DOHH2 (cell line): ENCODE results near the gene TAF7L.

ENCODE experiments used
- H3F3A ChIP-seq: fragments of 200-600 bp; sonication (generic), shearing (Covaris generic); 2 replicates; pipeline ENCODE4 v1.6.0; 2016; ENCODE audit warnings: antibody characterized with exemption, mild to moderate bottlenecking; ENCODE audit not compliant: control insufficient read depth, insufficient read depth
- H3K27ac ChIP-seq: fragments of 200-600 bp; sonication (generic); 2 replicates; pipeline ENCODE4 v1.5.1; 2014; ENCODE audit warnings: low read depth, mild to moderate bottlenecking, low read length, moderate library complexity
- H3K27me3 ChIP-seq: fragments of 200-600 bp; sonication (generic); 2 replicates; pipeline ENCODE4 v1.6.1; 2014; ENCODE audit warnings: mild to moderate bottlenecking, low read length, mixed read lengths; ENCODE audit not compliant: control insufficient read depth
- H3K36me3 ChIP-seq: fragments of 200-600 bp; sonication (generic); 2 replicates; pipeline ENCODE4 v1.6.1; 2014; ENCODE audit warnings: mild to moderate bottlenecking, low read length, moderate library complexity, mixed read lengths; ENCODE audit not compliant: control insufficient read depth
- H3K4me1 ChIP-seq: fragments of 200-600 bp; sonication (generic); 2 replicates; pipeline ENCODE4 v1.6.1; 2014; ENCODE audit warnings: mild to moderate bottlenecking, low read length, mixed read lengths; ENCODE audit not compliant: control insufficient read depth
- H3K4me2 ChIP-seq: fragments of 200-600 bp; sonication (generic); 2 replicates; pipeline ENCODE4 v1.6.0; 2014; ENCODE audit warnings: mild to moderate bottlenecking, low read length, moderate library complexity
- H3K4me3 ChIP-seq: fragments of 200-600 bp; sonication (generic); 2 replicates; pipeline ENCODE4 v1.5.1; 2014; ENCODE audit warnings: mild to moderate bottlenecking, low read length, mixed read lengths
- H3K79me2 ChIP-seq: fragments of 200-600 bp; sonication (generic); 2 replicates; pipeline ENCODE4 v1.6.1; 2014; ENCODE audit warnings: mild to moderate bottlenecking, low read length, mixed read lengths; ENCODE audit not compliant: control insufficient read depth
- H3K9me2 ChIP-seq: fragments of 200-600 bp; sonication (generic); replicated peaks from 2 replicates; pipeline ENCODE4 v1.6.1; 2014; ENCODE audit warnings: mild to moderate bottlenecking, low read length, mixed read lengths; ENCODE audit not compliant: control insufficient read depth
- H3K9me3 ChIP-seq: fragments of 200-600 bp; sonication (generic); 2 replicates; pipeline ENCODE4 v1.6.1; 2014; ENCODE audit warnings: antibody characterized with exemption, low read length, mixed read lengths; ENCODE audit not compliant: control insufficient read depth, insufficient read depth
- H4K20me1 ChIP-seq: fragments of 200-600 bp; sonication (generic); 2 replicates; pipeline ENCODE4 v1.6.0; 2014; ENCODE audit warnings: low read depth, mild to moderate bottlenecking, antibody characterized with exemption, low read length, moderate library complexity; ENCODE audit not compliant: control insufficient read depth, insufficient read depth
- EZH2phosphoT487 ChIP-seq: fragments of 200-600 bp; sonication (generic); IDR thresholded peaks from 2 replicates; pipeline ENCODE4 v1.6.1; 2017; ENCODE audit warnings: borderline replicate concordance, mild to moderate bottlenecking, antibody characterized with exemption, low read length, moderate library complexity, mixed read lengths
- TF ChIP-seq, protein P1 (sequence below): fragments of 200-600 bp; sonication (generic); IDR thresholded peaks from one replicate; pipeline ENCODE4 v1.5.1; 2014; ENCODE audit warnings: antibody characterized with exemption, mild to moderate bottlenecking, low read depth, low read length; ENCODE audit not compliant: poor library complexity, severe bottlenecking

The TAF7L gene

DNA sequence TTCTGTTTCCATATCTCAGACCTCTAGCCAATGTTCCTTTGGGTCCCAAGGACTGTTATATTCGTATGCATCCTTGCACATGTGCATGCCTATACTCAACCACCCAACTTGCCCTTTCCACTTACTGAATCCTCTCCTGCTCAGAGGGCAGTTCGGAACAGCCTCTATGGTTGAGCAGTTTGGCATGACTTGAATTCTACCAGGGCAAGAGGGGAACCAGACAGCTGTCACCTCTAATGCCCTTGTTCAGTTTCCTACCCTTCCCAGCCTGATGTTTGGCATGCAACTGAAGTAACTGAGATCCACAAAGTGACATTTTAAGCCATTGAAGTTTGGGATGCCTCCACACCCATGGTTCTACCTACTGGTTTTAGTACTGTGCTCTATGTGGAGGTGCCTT lies 54.1 kb downstream of the TAF7L start:
- H3K27me3 ChIP-seq: no peaks in the 10 kb centered on the region
- no peaks in the 10 kb centered on the region for H3K79me2 ChIP-seq
- H3K9me2 ChIP-seq: no peaks in the 10 kb centered on the region

GRCh38 chrX:101232316-101232715 lies 58.8 kb downstream of the TAF7L start:
- H3K36me3 ChIP-seq: no peaks in the 10 kb centered on the region
- no peaks in the 10 kb centered on the region for H3K9me3 ChIP-seq
- H3F3A ChIP-seq: no peaks in the 10 kb centered on the region
- H3K4me2 ChIP-seq: no peak overlapping the region
- H3K27me3 ChIP-seq: no peaks in the 10 kb centered on the region
- H3K9me2 ChIP-seq: no peaks in the 10 kb centered on the region
- no peaks in the 10 kb centered on the region for H3K79me2 ChIP-seq
- no peak overlapping the region for H3K4me3 ChIP-seq
- no peak for TF ChIP-seq EZH2phosphoT487
- TF ChIP-seq, protein P1, sequence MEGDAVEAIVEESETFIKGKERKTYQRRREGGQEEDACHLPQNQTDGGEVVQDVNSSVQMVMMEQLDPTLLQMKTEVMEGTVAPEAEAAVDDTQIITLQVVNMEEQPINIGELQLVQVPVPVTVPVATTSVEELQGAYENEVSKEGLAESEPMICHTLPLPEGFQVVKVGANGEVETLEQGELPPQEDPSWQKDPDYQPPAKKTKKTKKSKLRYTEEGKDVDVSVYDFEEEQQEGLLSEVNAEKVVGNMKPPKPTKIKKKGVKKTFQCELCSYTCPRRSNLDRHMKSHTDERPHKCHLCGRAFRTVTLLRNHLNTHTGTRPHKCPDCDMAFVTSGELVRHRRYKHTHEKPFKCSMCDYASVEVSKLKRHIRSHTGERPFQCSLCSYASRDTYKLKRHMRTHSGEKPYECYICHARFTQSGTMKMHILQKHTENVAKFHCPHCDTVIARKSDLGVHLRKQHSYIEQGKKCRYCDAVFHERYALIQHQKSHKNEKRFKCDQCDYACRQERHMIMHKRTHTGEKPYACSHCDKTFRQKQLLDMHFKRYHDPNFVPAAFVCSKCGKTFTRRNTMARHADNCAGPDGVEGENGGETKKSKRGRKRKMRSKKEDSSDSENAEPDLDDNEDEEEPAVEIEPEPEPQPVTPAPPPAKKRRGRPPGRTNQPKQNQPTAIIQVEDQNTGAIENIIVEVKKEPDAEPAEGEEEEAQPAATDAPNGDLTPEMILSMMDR: no peak
- H3K27ac ChIP-seq: no peak overlapping the region
- no peaks in the 10 kb centered on the region for H4K20me1 ChIP-seq
- H3K4me1 ChIP-seq: no peaks in the 10 kb centered on the region

More for the DNA sequence above, 54.1 kb downstream of the TAF7L start:
- Histone ChIP-seq H3K4me2 (no peak overlapping the region), H3K9me3 (no peaks in the 10 kb centered on the region), H3K36me3 (no peaks in the 10 kb centered on the region), H4K20me1 (no peaks in the 10 kb centered on the region), H3F3A (no peaks in the 10 kb centered on the region), H3K4me1 (no peaks in the 10 kb centered on the region), H3K4me3 (no peak overlapping the region), H3K27ac (no peak overlapping the region)
- TF ChIP-seq EZH2phosphoT487: no peak
- TF ChIP-seq, protein P1: no peak

GRCh38 chrX:101231080-101231479 lies 60.1 kb downstream of the TAF7L start:
- Histone ChIP-seq H3K4me1 (no peaks in the 10 kb centered on the region), H3K36me3 (no peaks in the 10 kb centered on the region), H3K9me3 (no peaks in the 10 kb centered on the region), H3K79me2 (no peaks in the 10 kb centered on the region), H3K27me3 (no peaks in the 10 kb centered on the region), H3K27ac (no peak overlapping the region), H3K4me2 (no peak overlapping the region), H3K4me3 (no peak overlapping the region), H4K20me1 (no peaks in the 10 kb centered on the region), H3F3A (no peaks in the 10 kb centered on the region), H3K9me2 (no peaks in the 10 kb centered on the region)
- TF ChIP-seq, protein P1: no peak
- TF ChIP-seq EZH2phosphoT487: no peak

DNA sequence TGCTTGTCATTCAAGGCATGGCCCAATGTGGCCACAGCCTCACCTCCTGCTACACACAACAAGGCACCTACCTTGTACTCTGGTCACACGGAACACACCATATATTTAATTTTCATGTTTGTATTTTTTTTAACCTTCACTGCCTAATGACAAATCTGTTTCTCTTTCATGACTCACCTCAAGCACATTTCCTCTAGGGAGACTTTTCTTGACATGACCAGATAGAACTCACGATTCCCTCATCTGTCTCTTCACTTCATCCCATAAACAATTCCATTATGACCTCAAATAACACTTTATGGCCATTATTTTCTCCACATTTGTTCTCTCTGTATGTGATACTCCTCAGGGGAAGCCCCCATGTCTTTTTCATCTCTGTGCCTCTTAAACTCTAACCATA lies 60.5 kb downstream of the TAF7L start:
- no peaks in the 10 kb centered on the region for H4K20me1 ChIP-seq
- no peak overlapping the region for H3K4me3 ChIP-seq
- no peaks in the 10 kb centered on the region for H3K27me3 ChIP-seq
- no peaks in the 10 kb centered on the region for H3K79me2 ChIP-seq
- H3K36me3 ChIP-seq: no peaks in the 10 kb centered on the region
- no peak for TF ChIP-seq EZH2phosphoT487
- TF ChIP-seq, protein P1: no peak
- no peak overlapping the region for H3K27ac ChIP-seq
- H3K4me2 ChIP-seq: no peak overlapping the region
- H3F3A ChIP-seq: no peaks in the 10 kb centered on the region
- no peaks in the 10 kb centered on the region for H3K4me1 ChIP-seq
- no peaks in the 10 kb centered on the region for H3K9me3 ChIP-seq
- H3K9me2 ChIP-seq: no peaks in the 10 kb centered on the region
